GM18951 (cell line): Measurements from ENCODE around the gene TMEM87B.
"Not testable (repeated sequence)": the region's sequence is repeated elsewhere in the genome, so short reads cannot be mapped to it uniquely, and the experiment has no call there.

Experiments used
- POLR2A ChIP-seq: IDR thresholded peaks from 4 replicates; pipeline ENCODE4 v1.6.1; 2011; ENCODE audit warnings: mild to moderate bottlenecking; ENCODE audit not compliant: insufficient read length, insufficient read depth; ENCODE audit errors: extremely low read depth
- in situ Hi-C: fragments of 300-500 bp; cut with MboI; formaldehyde crosslinking; loops from one replicate; pipeline ENCODE4 v1.12.0; 2022; ENCODE audit warnings: low sequenced_read_pairs, mixed read lengths, inconsistent platforms; ENCODE audit not compliant: unreplicated experiment

The TMEM87B gene

DNA sequence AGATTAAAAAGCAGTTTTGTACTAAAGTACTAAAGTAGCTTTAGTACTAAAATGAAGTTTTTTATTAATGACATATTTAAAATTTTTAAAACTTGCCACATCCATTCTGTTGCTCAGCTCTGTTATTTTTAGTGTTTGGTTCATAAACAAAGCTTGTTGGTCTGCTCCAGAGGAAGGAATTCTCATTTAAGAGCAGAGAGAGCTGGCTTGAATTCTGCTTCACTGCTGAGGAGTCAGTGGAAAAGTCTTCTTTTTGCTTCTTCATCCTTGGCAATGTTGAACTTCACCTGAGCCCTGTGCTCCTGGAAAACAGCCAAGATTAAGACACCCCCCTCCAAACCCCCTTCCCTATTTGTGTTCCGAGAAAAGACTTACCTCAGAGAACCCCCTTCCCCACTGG, 40.6 kb downstream of the TMEM87B start:
- no peak for TF ChIP-seq POLR2A
- in situ Hi-C loops, result no loop called here

GRCh38 chr2:112096098-112096497, 41.0 kb downstream of the TMEM87B start:
- in situ Hi-C loops, result no loop called here

DNA sequence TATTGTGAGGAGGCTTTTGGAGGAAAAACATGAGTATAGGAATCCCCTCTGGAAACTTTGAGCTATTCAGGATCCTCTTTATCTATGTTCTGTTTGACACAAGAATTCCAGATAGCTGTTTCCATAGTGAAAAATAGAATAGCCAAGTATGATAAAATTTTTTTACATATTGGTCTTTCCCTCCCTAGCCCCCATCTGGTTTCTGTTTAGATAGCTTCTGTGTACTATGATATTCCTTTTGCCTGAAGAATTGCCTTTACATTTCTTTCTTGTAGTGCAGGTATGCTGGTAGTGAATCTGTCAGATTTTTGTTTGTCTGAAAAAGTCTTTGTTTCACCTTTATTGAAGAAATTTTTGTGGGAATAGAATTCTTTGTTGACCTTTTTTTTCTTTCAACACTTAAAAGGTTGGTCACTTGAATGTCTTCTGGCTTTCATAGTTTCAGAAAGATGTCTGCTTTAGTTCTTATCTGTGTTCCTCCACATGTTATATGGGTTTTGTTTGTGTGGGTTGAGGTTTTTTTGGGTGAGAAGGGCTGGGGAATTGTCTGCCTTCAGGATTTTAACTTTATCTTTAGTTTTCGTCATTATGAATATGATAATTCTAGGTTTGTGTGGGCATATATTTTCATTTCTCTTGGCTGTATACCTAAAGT, 53.2 kb downstream of the TMEM87B start:
- in situ Hi-C loops, result no loop called here
- no peak for TF ChIP-seq POLR2A

More at GRCh38 chr2:112096098-112096497, 41.0 kb downstream of the TMEM87B start:
- no peak for TF ChIP-seq POLR2A

- TF ChIP-seq POLR2A, result no peak
- in situ Hi-C loops, result no loop called here
Observed at GRCh38 chr2:112109278-112109677, 54.2 kb downstream of the TMEM87B start.

DNA sequence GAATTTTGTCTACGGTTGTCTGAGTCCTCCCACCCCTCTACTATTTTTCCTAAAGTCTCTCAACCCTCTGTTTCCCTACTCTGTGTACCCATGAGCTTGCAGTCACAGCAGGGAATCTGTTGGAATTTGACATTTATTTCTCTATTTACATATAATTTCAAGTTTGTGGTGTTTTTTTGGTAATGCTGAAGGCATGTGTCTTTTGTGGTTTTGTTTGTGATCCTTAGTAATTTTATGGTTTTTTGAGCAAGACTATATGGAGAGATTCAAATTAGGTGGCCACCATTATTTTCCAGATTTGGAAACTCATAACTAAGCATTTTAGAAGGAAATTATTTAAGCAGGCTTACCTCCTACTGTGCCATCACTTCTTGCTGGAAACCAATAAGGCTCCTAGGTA, 55.9 kb downstream of the TMEM87B start:
- TF ChIP-seq POLR2A, result no peak
- in situ Hi-C loops, result no loop called here

DNA sequence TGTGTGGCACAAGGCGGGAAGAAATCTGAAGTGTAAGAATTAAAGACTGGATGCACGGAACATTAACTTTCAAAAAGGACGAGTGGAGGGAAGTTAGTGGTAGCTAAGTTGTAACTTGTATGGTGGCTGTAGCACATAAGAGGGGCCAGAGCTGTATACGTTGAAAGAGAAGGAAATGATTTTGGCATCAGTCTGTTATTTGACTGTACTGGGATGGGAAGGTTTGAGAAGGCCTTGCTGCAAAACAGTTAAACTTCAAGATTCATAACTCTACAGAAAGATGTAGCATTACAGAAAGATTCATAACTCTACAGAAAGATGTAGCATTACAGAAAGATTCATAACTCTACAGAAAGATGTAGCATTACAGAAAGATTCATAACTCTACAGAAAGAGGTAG, 58.3 kb downstream of the TMEM87B start:
- in situ Hi-C loops, result not testable (repeated sequence)

DNA sequence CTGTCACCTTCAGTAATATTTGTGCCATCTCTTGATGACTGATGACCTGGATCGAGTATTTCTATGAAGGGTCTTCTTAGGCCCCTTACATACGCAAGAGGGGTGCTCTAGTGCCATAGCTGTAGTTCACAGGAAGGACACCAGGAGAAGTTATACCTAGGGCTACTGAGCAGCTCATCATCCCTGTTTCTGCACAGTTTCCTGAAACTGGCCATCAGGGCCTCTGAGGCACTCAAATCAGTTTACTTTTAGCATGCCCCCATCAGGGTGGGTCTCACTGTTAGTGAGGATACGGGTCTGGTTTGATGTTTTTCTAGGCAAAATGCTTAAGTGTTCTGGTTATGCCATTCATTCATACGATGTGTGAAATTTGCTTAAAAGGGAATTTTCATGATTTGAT, 63.1 kb downstream of the TMEM87B start:
- in situ Hi-C loops, result no loop called here
- TF ChIP-seq POLR2A, result no peak

GRCh38 chr2:112121682-112122254, 66.7 kb downstream of the TMEM87B start:
- in situ Hi-C loops, result no loop called here
- TF ChIP-seq POLR2A, result no peak

- in situ Hi-C loops, result no loop called here
- TF ChIP-seq POLR2A, result no peak
Observed at GRCh38 chr2:112129060-112129459, 74.0 kb downstream of the TMEM87B start.

DNA sequence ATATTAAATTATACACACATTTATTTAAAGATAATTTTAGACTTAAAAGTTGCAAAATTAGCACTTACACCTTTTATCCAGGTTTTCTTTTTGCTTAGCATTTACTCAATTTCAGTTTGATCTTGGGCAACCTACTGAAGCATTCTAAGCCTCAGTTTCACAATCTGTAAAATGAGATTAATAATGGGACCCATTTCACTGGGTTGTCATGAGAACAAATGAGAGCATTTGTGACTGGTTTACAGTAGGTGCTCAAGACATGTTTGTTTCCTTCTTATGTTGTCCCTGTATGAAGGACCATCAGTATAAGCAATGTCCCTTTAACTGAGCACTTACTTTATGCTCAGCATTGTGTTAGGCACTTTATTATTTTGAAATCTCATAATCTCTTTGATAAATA, 78.3 kb downstream of the TMEM87B start:
- TF ChIP-seq POLR2A, result no peak
- in situ Hi-C loops, result no loop called here

GRCh38 chr2:112134120-112134519, 79.1 kb downstream of the TMEM87B start:
- no peak for TF ChIP-seq POLR2A
- in situ Hi-C loops, result no loop called here

- TF ChIP-seq POLR2A, result no peak
- in situ Hi-C loops, result no loop called here
Observed at GRCh38 chr2:112136096-112136495, 81.0 kb downstream of the TMEM87B start.

DNA sequence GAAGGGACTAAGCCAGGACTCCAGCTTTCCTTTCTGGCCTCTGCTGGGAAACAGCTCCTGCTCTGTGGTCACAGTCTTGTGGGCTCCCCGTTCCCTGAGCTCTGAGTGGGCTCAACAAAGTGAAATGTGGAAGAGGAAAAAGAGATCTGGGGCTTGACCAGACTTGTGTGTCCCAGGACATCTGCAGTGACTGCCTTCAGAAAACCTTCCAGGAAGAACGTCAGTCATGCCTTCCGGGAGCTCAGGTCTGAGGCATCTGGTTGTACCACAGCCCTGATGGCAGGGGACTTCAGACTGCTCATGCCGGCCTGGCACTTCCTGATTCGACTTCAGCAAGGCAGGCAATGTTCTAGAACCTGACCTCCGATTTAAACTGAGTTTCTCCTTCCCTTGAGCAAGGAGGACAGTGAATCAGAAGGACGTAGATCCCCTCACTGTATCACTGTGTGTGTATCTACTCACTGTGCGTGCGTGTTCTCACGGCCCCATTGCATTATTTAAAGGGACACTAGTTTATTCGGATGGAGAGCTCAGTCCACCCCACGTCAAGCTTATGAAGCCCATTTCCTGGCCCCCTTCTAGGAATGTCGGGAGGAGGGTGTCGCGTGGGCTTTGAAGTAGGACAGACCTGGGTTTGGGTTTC, 82.6 kb downstream of the TMEM87B start:
- no peak for TF ChIP-seq POLR2A
- in situ Hi-C loops, result no loop called here
